ENCODE results near the gene VWA3A. TPM values are rescaled to one million over a fixed set of nuclear protein-coding genes. Genes with fewer than 3 reads are reported as not detected.

VWA3A gene
- total and polyA plus RNA-seq, 2 of the 8 experiments (the other 6 are each of a cell fraction or from before 2014, with no cell fraction given): 0.05 TPM; not detected in 1

GRCh38 chr16:22093331-22093730, 990 bp downstream of the VWA3A start:
- no peak overlapping the region for H4K8ac ChIP-seq (ENCODE audit: extremely low read depth, insufficient read depth, low read length)
- 0 out of 2 replicates have a peak, but pooled peaks cover 2% of the 10 kb centered on the region for H3K23me2 ChIP-seq (ENCODE audit: low read depth, low read length)
- H3K9me3 ChIP-seq (ENCODE audit: insufficient read depth in 2 of 2, low read depth in 1 of 2, low read length in 1 of 2): no peaks in the 10 kb centered on the region
- H2BK12ac ChIP-seq (ENCODE audit: low read depth, low read length): no peak overlapping the region
- H3K27me3 ChIP-seq (replicated peaks in 1 of 4; ENCODE audit: control insufficient read depth in 3 of 4, extremely low read depth in 1 of 4, insufficient read depth in 3 of 4, low read length in 3 of 4): no peaks in the 10 kb centered on the region
- no peaks in the 10 kb centered on the region for H3K79me2 ChIP-seq (ENCODE audit: control insufficient read depth in 1 of 2, insufficient read depth in 2 of 2, low read length in 2 of 2)
- no peak overlapping the region for H3K9ac ChIP-seq (replicated peaks in 1 of 4; ENCODE audit: extremely low read depth in 1 of 4, low read depth in 3 of 4, low read length in 3 of 4)
- ChIA-PET CTCF (ENCODE audit: partially characterized antibody) (interaction anchor here (0.7 to 6.1 kb wide), 7 partner anchors 9 to 96 kb away, joined by 3 to 63 read pairs (median 4); no protein-coding TSS in a partner anchor), POLR2A (ENCODE audit: partially characterized antibody) (no interaction called here)
- no peak overlapping the region for H2BK20ac ChIP-seq (ENCODE audit: low read length)
- no peak overlapping the region for H4K91ac ChIP-seq (replicated peaks; ENCODE audit: insufficient read length, low read length)
- H2AFZ ChIP-seq (ENCODE audit: low read length): no peak overlapping the region
- FAIRE-seq (no peak), DNase-seq (ENCODE audit: low read depth in 1 of 2, low spot score in 2 of 2) (no peak)
- no peak overlapping the region for H3K14ac ChIP-seq (ENCODE audit: insufficient read length)
- no peaks in the 10 kb centered on the region for H4K20me1 ChIP-seq (replicated peaks in 1 of 2; ENCODE audit: control insufficient read depth in 1 of 2, insufficient read depth in 2 of 2, low read length in 2 of 2)
- H3K18ac ChIP-seq (ENCODE audit: extremely low read depth, low read length): no peak overlapping the region
- H2BK15ac ChIP-seq (ENCODE audit: low read length): no peak overlapping the region
- H2BK120ac ChIP-seq (replicated peaks; ENCODE audit: low read depth, low read length): no peak overlapping the region
- no peaks in the 10 kb centered on the region for H3K36me3 ChIP-seq (ENCODE audit: control insufficient read depth in 2 of 4, insufficient read depth in 4 of 4, low read length in 3 of 4)
- H3K23ac ChIP-seq (ENCODE audit: insufficient read length): no peak overlapping the region
- H3K56ac ChIP-seq (replicated peaks; ENCODE audit: insufficient read length, low read depth, low read length): no peak overlapping the region
- H4K5ac ChIP-seq (ENCODE audit: insufficient read length, low read depth, low read length): no peak overlapping the region
- H3K4me1 ChIP-seq (replicated peaks in 1 of 4; ENCODE audit: control insufficient read depth in 3 of 4, insufficient read depth in 4 of 4, low read length in 3 of 4): peaks cover 0 to 12% (median 3%) of the 10 kb centered on the region in 4 experiments; a peak in 6 of 7 replicates
- H3K79me1 ChIP-seq (ENCODE audit: low read depth, low read length): no peaks in the 10 kb centered on the region
- no peak overlapping the region; a peak in 1 of 4 replicates for H3K4me2 ChIP-seq (ENCODE audit: insufficient read depth in 1 of 2, low read depth in 2 of 2, low read length in 2 of 2)
- WGBS, 2 experiments (ENCODE audit: extremely low coverage in 1 of 2, insufficient coverage in 1 of 2, insufficient read length in 1 of 2, insufficient replicate concordance in 2 of 2, low coverage in 1 of 2, low lambda C conversion rate in 2 of 2, missing lambda C conversion rate in 1 of 2): 98% methylated on average over 3 of the region's 3 CpGs; no CpG with 5 or more reads in 1 of the 2 experiments
- H3K27ac ChIP-seq (ENCODE audit: low read depth, low read length): no peak overlapping the region
- H2BK5ac ChIP-seq (ENCODE audit: low read depth, low read length): no peak overlapping the region
- TF ChIP-seq BACH1 (IDR thresholded peaks at IDR 0.05; ENCODE audit: low read length) (no peak), JUN (IDR thresholded peaks at IDR 0.05; ENCODE audit: low read depth, low read length) (no peak), ZNF274 (IDR thresholded peaks at IDR 0.05; ENCODE audit: borderline replicate concordance, extremely low read depth, low read length) (no peak), CBX8 (IDR thresholded peaks at IDR 0.05; ENCODE audit: borderline replicate concordance, low read depth, low read length) (no peak), CHD1 (IDR thresholded peaks at IDR 0.05; ENCODE audit: low read depth, low read length) (no peak), BCL11A (IDR thresholded peaks at IDR 0.05; ENCODE audit: low read depth in 2 of 2, low read length in 2 of 2) (no peak), CBX5 (IDR thresholded peaks at IDR 0.05; ENCODE audit: low read depth, low read length) (no peak), JUND (IDR thresholded peaks at IDR 0.05; ENCODE audit: low read length) (no peak), EZH2 (IDR thresholded peaks at IDR 0.05; ENCODE audit: low read depth, low read length, severe bottlenecking) (no peak), KDM1A (IDR thresholded peaks at IDR 0.05; ENCODE audit: borderline replicate concordance, low read length) (no peak), CREB1 (IDR thresholded peaks at IDR 0.05) (no peak), HDAC6 (IDR thresholded peaks at IDR 0.05; ENCODE audit: low read depth, low read length) (no peak), POLR2A (IDR thresholded peaks at IDR 0.05; ENCODE audit: control extremely low read depth in 1 of 2, low read depth in 2 of 2, low read length in 2 of 2) (no peak)
- H3K4ac ChIP-seq (replicated peaks; ENCODE audit: insufficient read length, low read depth, low read length): no peak overlapping the region
- no peak overlapping the region for H3K4me3 ChIP-seq (ENCODE audit: extremely low read depth in 1 of 4, insufficient read depth in 2 of 4, low read depth in 3 of 4, low read length in 4 of 4)
- no peak overlapping the region for H2AK5ac ChIP-seq (ENCODE audit: low read depth, low read length)

Measured in H1 (cell line).